SK-N-MC (cell line): ENCODE results near the gene ADPGK.
A peak's percentile ranks its signal among the peaks of the same experiment; 100 is the strongest.

Source experiments
- DNase-seq: peaks from one replicate; pipeline ENCODE4 v3.0.0-alpha.2; 2011; ENCODE audit warnings: low read depth, low spot score
- H3K27ac ChIP-seq: fragments of 200-600 bp; sonication (generic); 2 replicates; pipeline ENCODE4 v1.5.1; 2016; ENCODE audit warnings: mixed run types
- H3K36me3 ChIP-seq: fragments of 200-600 bp; sonication (generic); 2 replicates; pipeline ENCODE4 v1.6.1; 2017; ENCODE audit warnings: antibody characterized with exemption, low read length, mixed read lengths; ENCODE audit not compliant: insufficient read depth
- H3K4me3 ChIP-seq: fragments of 200-600 bp; sonication (generic); 2 replicates; pipeline ENCODE4 v1.5.1; 2016
- H3K9ac ChIP-seq: fragments of 200-600 bp; sonication (generic); 2 replicates; pipeline ENCODE4 v1.8.0; 2017; ENCODE audit warnings: mixed run types, mixed read lengths; ENCODE audit not compliant: insufficient read length
- H3K9me3 ChIP-seq: fragments of 200-600 bp; sonication (generic); 2 replicates; pipeline ENCODE4 v1.6.1; 2017; ENCODE audit warnings: low read depth, mild to moderate bottlenecking, antibody characterized with exemption, low read length, moderate library complexity, mixed read lengths
- EZH2 ChIP-seq: fragments of 200-600 bp; sonication (generic); IDR thresholded peaks from one replicate; pipeline ENCODE4 v1.6.1; 2017; ENCODE audit warnings: antibody characterized with exemption
- FOXP2 ChIP-seq: optimal IDR thresholded peaks from 2 replicates; pipeline ENCODE3; 2011; ENCODE audit warnings: mild to moderate bottlenecking, moderate library complexity; ENCODE audit not compliant: insufficient read depth; ENCODE audit errors: extremely low read length, control extremely low read depth
- POLR2AphosphoS5 ChIP-seq: IDR thresholded peaks from 2 replicates; pipeline ENCODE4 v1.6.1; 2012; ENCODE audit warnings: mild to moderate bottlenecking, low read depth, low read length, borderline replicate concordance

Gene ADPGK

DNA sequence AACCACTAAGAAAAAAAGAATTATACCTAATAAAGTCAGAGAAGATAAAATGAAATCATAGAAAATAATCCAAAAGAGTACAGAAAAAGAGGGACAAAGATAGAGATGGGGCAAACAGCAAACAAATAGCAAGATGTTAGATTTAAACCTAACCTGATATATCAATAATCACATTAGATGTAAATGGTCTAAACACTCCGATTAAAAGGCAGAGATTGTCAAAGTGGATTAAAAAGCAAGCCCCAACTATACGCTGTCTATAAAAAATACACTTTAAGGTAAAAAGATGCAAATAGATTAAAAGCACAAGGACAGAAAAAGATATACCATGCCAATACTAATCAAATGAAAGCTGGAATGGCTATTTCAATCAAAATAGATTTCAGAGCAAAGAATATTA, 16.8 kb downstream of the ADPGK start:
- peaks cover 51% of the 10 kb centered on the region for H3K36me3 ChIP-seq

GRCh38 chr15:72766025-72766424, 17.5 kb downstream of the ADPGK start:
- H3K9me3 ChIP-seq = peaks cover 3% of the 10 kb centered on the region; the same call in 1 of the 2 replicates
- H3K36me3 ChIP-seq = peaks cover 47% of the 10 kb centered on the region
- H3K27ac ChIP-seq = no peak overlapping the region
- no peak for DNase-seq
- no peak overlapping the region for H3K4me3 ChIP-seq
- TF ChIP-seq POLR2AphosphoS5 (no peak), FOXP2 (no peak), EZH2 (no peak)
- no peak overlapping the region for H3K9ac ChIP-seq

More for the DNA sequence above, 16.8 kb downstream of the ADPGK start:
- no peak overlapping the region for H3K9ac ChIP-seq
- no peak overlapping the region for H3K4me3 ChIP-seq
- TF ChIP-seq POLR2AphosphoS5 = no peak
- TF ChIP-seq EZH2 = no peak
- no peak for TF ChIP-seq FOXP2
- no peak overlapping the region for H3K27ac ChIP-seq
- DNase-seq = no peak
- peaks cover 3% of the 10 kb centered on the region; the same call in 1 of the 2 replicates for H3K9me3 ChIP-seq

DNA sequence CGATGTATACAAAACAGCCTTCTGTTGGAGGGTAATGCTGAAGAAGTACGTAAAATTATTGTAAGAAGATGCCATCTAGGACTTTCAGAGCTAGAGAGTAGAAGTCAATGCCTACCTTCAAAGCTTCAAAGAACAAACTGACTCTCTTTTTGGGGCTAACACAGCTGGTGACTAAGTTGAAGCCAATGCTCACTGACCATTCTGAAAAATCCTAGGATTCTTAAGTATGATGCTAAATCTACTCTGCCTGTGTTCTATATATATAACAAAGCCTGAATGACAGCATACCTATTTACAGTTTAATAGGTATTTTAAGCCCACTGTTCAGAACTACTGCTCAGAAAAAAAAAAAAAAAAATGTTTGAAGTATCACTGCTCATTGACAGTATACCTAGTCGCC, 18.9 kb downstream of the ADPGK start:
- DNase-seq = no peak
- Histone ChIP-seq H3K4me3 (no peak overlapping the region), H3K36me3 (peaks cover 41% of the 10 kb centered on the region), H3K9me3 (peaks cover 3% of the 10 kb centered on the region; the same call in 1 of the 2 replicates), H3K9ac (no peak overlapping the region), H3K27ac (no peak overlapping the region)
- TF ChIP-seq EZH2 (no peak), FOXP2 (no peak), POLR2AphosphoS5 (no peak)

GRCh38 chr15:72760590-72761260, 22.8 kb downstream of the ADPGK start:
- peaks cover 5% of the 10 kb centered on the region; the same call in 1 of the 2 replicates for H3K36me3 ChIP-seq
- H3K9me3 ChIP-seq = no peaks in the 10 kb centered on the region
- TF ChIP-seq POLR2AphosphoS5 (no peak), EZH2 (no peak), FOXP2 (no peak)
- no peak overlapping the region for H3K9ac ChIP-seq
- no peak for DNase-seq
- no peak overlapping the region for H3K27ac ChIP-seq
- no peak overlapping the region for H3K4me3 ChIP-seq

- TF ChIP-seq FOXP2 (no peak), EZH2 (no peak), POLR2AphosphoS5 (no peak)
- Histone ChIP-seq H3K9me3 (no peaks in the 10 kb centered on the region), H3K4me3 (no peak overlapping the region), H3K27ac (no peak overlapping the region), H3K9ac (no peak overlapping the region), H3K36me3 (peaks cover 22% of the 10 kb centered on the region; the same call in 1 of the 2 replicates)
- DNase-seq = no peak
These were observed 25.4 kb downstream of the ADPGK start for GRCh38 chr15:72758182-72758581.

DNA sequence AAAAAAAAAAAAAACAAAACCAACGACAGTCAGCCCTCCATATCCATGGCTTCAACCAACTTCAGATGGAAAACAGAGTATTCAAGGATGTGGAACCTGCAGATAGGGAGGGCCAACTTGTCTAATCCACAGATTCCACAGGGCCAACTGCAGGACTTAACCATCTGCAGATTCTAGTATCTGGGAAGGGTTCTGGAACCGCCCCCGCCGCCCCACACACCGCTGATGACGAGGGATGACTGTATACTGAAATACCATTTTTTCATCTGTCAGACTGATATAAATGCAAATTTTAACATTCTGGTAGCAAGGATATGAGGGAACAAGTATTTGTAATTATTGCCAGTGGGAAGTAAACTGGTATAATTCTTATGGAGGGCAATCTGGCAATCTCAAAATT, 29.5 kb downstream of the ADPGK start:
- peaks cover 45% of the 10 kb centered on the region for H3K36me3 ChIP-seq
- no peak for DNase-seq
- TF ChIP-seq EZH2 (no peak), FOXP2 (no peak), POLR2AphosphoS5 (no peak)
- no peak overlapping the region for H3K9ac ChIP-seq
- H3K9me3 ChIP-seq = no peaks in the 10 kb centered on the region
- H3K27ac ChIP-seq = no peak overlapping the region
- no peak overlapping the region for H3K4me3 ChIP-seq

- Histone ChIP-seq H3K36me3 (peaks cover 45% of the 10 kb centered on the region), H3K27ac (peak overlapping the region; percentile 26; the same call in 1 of the 2 replicates), H3K4me3 (no peak overlapping the region), H3K9ac (no peak overlapping the region), H3K9me3 (no peaks in the 10 kb centered on the region)
- DNase-seq = peak; percentile 22
- TF ChIP-seq FOXP2 = no peak
- no peak for TF ChIP-seq EZH2
- TF ChIP-seq POLR2AphosphoS5 = no peak
These were observed 31.7 kb downstream of the ADPGK start for GRCh38 chr15:72751751-72752455.

DNA sequence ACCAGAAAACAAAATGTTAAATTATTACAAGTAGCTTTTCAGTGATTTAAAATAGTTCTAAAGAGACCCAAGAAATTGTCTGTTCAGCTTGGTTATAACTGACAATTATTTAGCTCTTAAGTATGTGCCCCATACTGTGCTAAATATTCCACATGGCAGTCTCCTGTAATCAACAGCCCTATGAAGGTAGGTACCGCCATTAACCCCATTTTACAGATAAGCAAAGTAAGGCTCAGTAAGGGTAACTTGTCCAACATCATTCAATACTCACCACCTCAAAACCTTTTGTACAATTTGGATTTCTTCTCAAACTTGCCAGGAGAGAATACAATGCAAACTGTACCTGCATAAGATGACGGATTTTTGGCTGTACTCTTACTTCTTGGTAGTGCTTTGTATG, 33.9 kb downstream of the ADPGK start:
- Histone ChIP-seq H3K36me3 (peaks cover 32% of the 10 kb centered on the region), H3K9me3 (no peaks in the 10 kb centered on the region), H3K4me3 (no peak overlapping the region), H3K9ac (no peak overlapping the region), H3K27ac (no peak overlapping the region)
- TF ChIP-seq POLR2AphosphoS5 (no peak), FOXP2 (no peak)
- DNase-seq = no peak
